DMS 273 treated with DMSO at 0.1 percent for 48 hours (cell line): ENCODE data around the gene ARHGAP26.

Experiments
- DNase-seq: peaks from one replicate; lab custom pipeline; 2025; lab: John Stamatoyannopoulos, UW

Gene ARHGAP26

GRCh38 chr5:143062379-143062778, 292.2 kb downstream of the ARHGAP26 start:
- no peak for DNase-seq

DNA sequence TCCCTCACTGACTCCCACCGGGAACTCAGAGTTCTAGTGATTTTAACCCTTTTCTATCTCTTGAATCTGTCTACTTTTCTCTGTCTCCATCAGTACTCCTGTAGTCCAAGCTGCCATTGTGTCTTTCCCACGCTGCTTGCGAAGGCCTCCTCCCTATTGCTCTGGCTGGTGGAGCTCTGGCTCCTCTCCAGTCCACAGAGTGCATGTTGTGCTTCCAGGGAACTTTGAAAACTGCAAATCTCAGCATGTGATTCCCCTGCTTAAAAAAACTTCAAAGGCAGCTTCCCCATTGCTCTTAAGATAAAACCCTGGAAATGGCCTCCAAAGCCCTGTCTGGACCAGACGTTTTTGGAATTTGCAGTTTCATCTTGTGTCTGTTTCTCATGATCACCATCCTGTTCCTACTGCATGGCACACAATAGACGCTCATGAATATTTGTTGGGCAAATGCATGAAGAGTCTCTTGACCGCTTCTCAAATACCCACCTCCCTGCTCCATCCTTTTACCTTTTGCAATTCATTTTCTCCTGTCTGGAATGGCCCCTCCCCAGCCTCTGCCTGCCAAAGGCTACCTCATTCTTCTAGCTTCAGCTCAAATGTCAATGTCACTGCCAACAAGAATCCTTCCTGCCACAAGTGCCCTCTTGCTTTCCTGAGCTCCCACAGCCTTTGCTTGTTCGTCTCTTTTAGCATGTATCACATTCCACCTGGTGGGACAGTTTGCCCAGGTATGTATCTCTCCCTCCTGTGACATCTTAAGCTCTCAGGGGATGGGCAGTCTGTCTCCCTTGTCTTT, 293.2 kb downstream of the ARHGAP26 start:
- no peak for DNase-seq

DNA sequence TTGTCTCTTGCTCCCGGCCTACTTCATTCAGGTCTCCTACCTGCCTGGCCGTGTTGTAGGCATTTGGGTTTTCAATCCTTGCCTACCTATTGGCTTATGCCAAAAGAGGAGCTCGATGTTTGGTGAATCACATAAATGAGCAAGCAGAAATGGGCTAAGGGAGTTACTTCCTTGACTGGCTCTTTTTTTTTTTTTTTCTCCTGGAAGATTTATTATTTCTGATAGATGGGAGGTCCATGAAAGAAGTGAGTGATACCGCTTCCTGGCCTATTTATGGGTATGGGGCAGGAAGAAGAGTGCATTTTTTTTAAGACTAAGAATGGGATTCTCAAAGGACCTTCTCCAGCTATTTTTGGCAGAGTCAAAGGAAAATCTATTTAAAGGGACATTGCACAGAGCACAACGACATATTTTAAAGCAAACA, 294.1 kb downstream of the ARHGAP26 start:
- DNase-seq: no peak

DNA sequence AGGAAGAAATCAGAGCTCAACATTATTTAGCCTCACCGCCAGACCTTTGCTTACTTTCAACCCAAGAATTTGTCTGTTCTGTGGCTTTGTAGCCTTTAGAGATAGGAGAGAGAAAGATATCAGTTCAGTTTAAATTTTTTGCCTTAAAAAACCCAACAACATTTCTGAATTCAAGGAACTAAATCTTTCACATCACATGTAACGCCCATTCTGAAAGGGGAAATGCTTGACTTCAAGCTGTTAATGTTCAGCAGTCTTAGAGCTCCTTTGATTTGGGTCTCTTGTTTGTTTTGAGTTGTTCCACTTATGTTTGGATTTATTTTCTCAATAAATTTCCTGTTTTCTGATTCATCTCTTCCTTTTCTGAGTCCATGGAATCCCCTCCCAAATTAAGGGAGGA, 294.5 kb downstream of the ARHGAP26 start:
- DNase-seq: no peak

DNA sequence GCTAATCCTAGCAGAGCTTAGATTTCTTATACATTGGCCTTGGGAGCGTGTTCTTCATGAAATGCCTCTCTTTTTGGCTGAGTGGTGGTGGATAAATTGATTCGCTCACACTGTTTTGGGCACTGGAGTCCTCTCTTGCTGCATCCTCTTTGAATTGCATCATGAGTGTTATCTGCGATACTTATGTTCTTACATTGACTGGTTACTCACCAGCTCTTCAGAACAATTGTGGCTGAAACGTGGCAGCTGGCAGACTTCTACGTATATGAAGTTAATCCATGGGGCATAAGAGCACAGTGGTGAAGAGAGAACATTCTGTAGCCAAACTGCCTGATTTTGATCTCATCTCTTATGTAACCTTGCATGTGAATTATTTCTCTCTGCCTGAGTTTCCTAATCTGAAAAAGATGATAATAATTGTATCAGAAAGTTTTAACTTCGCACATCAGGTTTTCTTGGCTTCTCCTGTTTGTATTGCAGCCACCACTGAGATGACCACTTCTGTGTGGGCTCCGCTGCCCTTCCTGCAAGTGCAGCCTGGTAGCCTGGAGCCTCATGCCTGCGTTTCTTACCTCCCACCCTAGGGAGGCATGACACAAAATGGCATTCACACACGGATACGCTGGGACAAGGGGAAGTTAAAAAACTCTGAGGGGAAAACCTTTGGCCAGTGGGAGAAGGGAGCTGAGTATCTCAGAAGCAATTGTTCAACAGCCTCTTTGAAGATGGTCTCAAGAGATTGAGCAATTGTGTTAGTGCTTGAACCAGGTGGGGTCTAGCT, 295.2 kb downstream of the ARHGAP26 start:
- DNase-seq: no peak

DNA sequence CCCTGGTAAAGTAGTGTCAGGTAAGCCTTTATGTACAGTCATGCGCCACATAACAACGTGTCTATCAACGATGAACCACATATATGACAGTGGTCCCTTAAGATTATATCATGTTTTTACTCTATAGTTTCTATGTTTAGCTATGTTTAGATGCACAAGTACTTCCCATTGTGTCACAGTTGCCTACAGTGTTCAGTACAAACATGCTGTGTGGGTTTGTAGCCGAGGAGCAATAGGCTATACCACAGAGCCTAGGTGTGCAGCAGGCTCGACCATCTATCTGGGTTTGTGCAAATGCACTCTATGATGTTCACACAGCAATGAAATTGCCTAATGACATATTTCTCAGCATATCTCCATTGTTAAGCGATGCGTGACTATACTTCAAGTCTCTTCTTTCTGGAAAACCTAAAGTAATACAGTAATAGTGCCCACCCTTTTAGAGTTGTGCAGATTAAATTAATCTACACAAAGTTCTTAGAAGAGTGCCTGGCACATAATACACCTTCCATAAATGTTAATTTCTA, 295.9 kb downstream of the ARHGAP26 start:
- no peak for DNase-seq

DNA sequence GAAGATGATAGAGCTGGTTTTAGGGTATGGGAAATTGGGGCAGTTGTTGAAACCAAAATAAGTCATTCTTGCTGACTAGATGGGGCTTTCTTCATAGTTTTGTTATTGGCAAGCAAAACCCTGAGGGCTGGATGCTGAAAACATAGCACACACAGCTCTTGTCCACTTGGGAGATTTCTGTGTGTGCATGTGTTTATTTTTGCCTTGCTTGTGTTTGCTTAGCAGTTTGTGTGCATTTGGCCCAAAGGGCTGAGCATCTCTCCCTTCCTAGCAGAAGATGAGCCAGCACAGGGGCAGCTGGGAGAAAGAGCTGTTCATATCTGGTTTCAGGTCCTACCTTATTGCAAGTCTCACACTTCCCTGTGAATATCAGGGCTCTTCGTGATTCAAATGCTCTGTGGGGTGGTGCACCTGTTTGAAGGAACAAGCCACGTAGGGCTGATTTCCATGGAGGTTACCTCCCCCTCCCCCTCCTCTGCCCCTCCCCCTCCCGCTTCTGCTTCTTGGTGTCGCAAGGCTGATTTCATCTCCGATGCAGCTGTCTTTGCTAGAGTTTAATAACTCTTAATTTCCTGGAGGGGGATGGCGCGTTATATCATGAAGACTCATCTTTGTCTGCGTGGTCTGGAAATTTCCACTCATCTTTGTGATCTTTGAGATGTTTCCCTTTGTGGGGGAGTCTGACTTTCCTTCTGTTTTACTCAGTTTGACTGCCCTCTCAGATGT, 296.5 kb downstream of the ARHGAP26 start:
- no peak for DNase-seq

DNA sequence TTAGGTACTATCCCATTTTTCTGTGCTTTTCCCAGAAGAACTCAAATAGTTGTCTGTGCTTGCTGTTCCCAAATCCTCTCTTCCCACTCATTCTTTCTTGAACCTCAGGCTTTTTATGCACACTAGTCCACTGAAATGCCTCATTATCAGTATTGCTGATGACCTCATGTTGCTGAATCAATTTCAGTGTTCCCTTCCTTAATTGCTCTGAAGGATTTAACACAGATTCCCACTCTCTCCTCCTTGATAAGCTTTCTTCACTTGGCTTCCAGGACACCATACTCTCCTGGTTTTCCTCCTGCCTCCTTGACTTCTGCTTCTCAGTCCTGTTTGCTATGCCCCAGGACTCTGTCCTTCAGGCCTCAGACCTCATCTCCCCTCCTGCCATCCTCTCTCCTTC, 298.5 kb downstream of the ARHGAP26 start:
- no peak for DNase-seq

GRCh38 chr5:143071927-143072326, 301.8 kb downstream of the ARHGAP26 start:
- DNase-seq: no peak

DNA sequence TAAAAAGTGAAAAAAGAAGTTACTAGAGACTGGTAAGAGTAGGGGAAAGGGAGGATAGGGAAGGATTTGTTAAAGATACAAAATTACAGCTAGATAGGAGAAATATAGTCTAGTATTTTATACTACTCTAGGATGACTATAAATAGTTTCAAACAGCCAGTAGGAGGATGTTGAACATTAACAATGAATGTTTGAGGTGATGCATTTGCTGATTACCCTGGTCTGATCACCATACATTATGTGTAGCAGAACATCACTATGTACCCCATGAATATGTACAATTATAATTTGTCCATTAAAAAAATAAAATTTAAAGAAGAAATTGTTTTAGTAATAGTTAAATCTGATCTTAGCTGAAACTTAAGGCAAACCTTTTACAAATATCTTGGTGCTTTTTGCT, 302.6 kb downstream of the ARHGAP26 start:
- no peak for DNase-seq

- no peak for DNase-seq
Observed at GRCh38 chr5:143073766-143074165, 303.6 kb downstream of the ARHGAP26 start.

DNA sequence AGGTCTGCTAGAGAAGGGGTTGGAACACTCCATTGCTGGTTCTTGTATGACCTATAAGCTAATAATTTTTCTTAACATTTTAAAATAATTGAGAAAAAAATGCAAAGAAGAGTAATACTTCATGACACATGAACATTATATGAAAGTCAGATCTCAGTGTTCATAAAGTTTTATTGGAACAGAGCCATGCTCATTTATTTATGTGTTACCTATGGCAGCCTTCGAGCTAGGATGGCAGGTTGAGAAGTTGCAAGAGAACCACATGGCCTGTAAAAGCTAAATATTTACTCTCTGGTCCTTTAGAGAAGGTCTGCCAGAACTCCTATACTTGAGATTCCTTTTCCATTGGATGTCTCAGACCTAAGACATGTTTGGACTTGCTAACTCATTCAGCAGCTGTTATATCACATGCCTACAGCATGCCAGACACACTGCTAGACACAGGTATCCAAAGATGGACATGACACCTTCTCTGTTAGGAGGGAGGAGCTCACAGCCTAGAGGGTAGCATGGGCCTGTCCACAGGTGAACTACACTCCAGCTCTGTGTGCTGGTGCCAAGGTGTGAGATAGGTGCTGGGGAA, 304.3 kb downstream of the ARHGAP26 start:
- DNase-seq: peak; percentile 34

- no peak for DNase-seq
Observed at GRCh38 chr5:143076377-143076776, 306.2 kb downstream of the ARHGAP26 start.

DNA sequence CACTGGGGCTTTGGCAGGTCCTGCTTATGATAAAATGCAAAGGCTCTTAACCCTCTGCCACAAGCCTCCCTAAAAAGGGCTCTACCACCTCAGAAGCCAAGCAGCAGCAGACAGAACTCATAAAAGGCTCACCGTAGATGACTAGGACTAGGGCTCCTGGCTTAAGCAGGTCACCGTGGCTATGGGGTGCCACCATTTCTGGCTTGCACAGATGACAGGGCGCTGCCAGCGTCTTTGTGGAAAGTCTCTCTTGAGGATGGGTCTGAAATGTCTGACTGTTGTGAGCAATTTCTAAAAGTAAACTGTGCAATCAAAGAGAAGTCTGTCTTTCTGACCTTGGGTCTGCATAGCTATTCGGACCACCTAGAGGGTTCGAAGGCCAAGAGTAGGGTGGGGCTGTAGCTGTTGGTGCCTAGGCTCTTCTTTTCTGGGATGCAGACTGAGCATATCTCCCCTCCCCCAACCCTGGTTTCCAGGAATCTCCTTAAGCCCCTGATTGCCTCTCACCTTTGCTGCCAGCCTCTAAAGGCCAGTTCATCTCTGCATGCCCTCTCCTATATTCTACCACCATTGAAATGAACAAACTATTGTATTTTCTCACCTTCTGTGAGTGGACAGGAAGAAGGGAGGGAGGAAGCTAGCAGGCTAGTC, 307.4 kb downstream of the ARHGAP26 start:
- DNase-seq: no peak

- DNase-seq: no peak
Observed at GRCh38 chr5:143078313-143078712, 308.1 kb downstream of the ARHGAP26 start.

GRCh38 chr5:143078971-143079370, 308.8 kb downstream of the ARHGAP26 start:
- DNase-seq: no peak

GRCh38 chr5:143080407-143080806, 310.2 kb downstream of the ARHGAP26 start:
- DNase-seq: no peak

DNA sequence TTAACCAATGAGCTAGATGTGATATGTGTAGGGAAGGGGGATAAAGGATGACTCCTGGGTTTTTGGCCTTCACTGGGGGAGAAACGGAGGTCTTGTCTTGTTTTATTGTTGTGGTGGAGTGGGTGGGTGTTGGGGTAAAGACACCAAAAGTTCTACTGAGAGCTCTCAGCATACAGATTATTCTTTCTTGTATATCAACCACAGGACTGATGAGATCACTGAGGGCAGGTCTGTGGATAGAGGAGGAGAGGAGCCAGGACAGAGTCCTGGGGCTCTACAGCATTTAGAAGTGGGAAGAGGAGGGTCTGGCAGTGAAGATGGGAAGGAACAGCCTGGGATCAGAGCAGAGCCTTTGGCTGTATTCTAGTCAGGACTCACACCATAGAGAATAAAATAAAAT, 310.8 kb downstream of the ARHGAP26 start:
- no peak for DNase-seq

- no peak for DNase-seq
Observed at GRCh38 chr5:143083006-143083405, 312.8 kb downstream of the ARHGAP26 start.

- no peak for DNase-seq
Observed at GRCh38 chr5:143084407-143084806, 314.2 kb downstream of the ARHGAP26 start.

DNA sequence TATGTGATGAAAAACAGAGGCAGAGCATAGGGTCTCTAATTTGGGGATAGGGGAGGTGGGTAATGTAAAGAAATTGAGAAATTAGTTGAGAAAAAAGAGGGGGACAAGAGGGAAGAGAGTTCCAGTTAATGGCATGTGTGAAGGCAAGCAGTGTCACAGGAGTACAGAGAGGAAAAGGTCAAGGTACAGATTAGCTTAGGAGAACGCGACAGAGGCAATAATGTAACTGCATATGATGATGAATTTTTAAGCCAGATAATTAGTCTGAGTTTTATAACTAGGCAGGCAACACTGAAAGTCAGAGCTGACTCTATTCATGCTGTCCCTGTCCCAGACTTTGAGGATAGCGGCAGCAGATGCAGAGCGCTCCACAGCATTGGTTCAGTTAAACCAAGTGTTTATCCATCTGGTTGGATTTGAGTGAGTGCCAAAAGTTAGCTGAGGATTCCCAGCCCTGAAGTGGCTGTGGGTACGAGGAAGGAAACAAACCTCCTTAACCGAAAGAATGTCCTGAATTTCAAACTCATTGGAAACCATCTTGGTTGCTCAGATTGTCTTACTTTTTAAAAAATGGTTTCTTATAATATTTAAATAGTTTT, 315.2 kb downstream of the ARHGAP26 start:
- DNase-seq: peak; percentile 89
